Stimulated activated naive CD8-positive, alpha-beta T cell treated with anti-CD3 and anti-CD28 coated beads, Interleukin-15, Interleukin-2, amounts not matched to agents 100 U/mL and 50 U/mL, for 24 hours (primary cell): Measurements from ENCODE around the gene TMEM74B.

Experiments
- ATAC-seq: fragments of 150-1000 bp; cut with Tn5 transposase; one replicate; pipeline ENCODE4 v1.10.0; 2021
- DNase-seq: peaks from one replicate; pipeline ENCODE4 v3.0.0; 2021

The TMEM74B gene

GRCh38 chr20:1205802-1206201, 21.0 kb upstream of the TMEM74B start:
- DNase-seq (no peak), ATAC-seq (no peak)

GRCh38 chr20:1204576-1204975, 19.8 kb upstream of the TMEM74B start:
- ATAC-seq (no peak), DNase-seq (no peak)

- no peak for DNase-seq
- no peak for ATAC-seq
Measured at GRCh38 chr20:1204113-1204512, 19.3 kb upstream of the TMEM74B start.

- ATAC-seq: no peak
- DNase-seq: no peak
Measured at GRCh38 chr20:1203630-1204029, 18.8 kb upstream of the TMEM74B start.

GRCh38 chr20:1202762-1203504, 18.2 kb upstream of the TMEM74B start, which contains the start of gene C20orf202:
Gene C20orf202 (plus strand): TSS chr20:1203454. CDS start chr20:1203586, 132 bp downstream.
- ATAC-seq: no peak

GRCh38 chr20:1199964-1200363, 15.2 kb upstream of the TMEM74B start:
- no peak for ATAC-seq

More at GRCh38 chr20:1202762-1203504, 18.2 kb upstream of the TMEM74B start, which contains the start of gene C20orf202:
- DNase-seq: no peak

GRCh38 chr20:1199212-1199873, 14.6 kb upstream of the TMEM74B start:
- DNase-seq (no peak), ATAC-seq (no peak)

More at GRCh38 chr20:1199964-1200363, 15.2 kb upstream of the TMEM74B start:
- no peak for DNase-seq

GRCh38 chr20:1198751-1199150, 14.0 kb upstream of the TMEM74B start:
- DNase-seq (no peak), ATAC-seq (no peak)

GRCh38 chr20:1197801-1198200, 13.0 kb upstream of the TMEM74B start:
- ATAC-seq: no peak
- DNase-seq: no peak

GRCh38 chr20:1196634-1197033, 11.9 kb upstream of the TMEM74B start:
- ATAC-seq: no peak
- no peak for DNase-seq

GRCh38 chr20:1195226-1195625, 10.4 kb upstream of the TMEM74B start:
- no peak for DNase-seq
- ATAC-seq: no peak

- ATAC-seq: no peak
- DNase-seq: no peak
Measured at GRCh38 chr20:1191299-1191698, 6.5 kb upstream of the TMEM74B start.

- ATAC-seq (no peak), DNase-seq (no peak)
Measured at GRCh38 chr20:1190847-1191246, 6.1 kb upstream of the TMEM74B start.

GRCh38 chr20:1189827-1190226, 5.0 kb upstream of the TMEM74B start:
- ATAC-seq: no peak
- DNase-seq: no peak

GRCh38 chr20:1188347-1188746, 3.6 kb upstream of the TMEM74B start:
- DNase-seq: no peak
- ATAC-seq: no peak

GRCh38 chr20:1187605-1188171, 2.9 kb upstream of the TMEM74B start:
- no peak for DNase-seq
- no peak for ATAC-seq

- no peak for ATAC-seq
- no peak for DNase-seq
Measured at GRCh38 chr20:1186367-1186991, 1.7 kb upstream of the TMEM74B start.

- ATAC-seq: peak; percentile 49
- DNase-seq: peak; percentile 69
Measured at GRCh38 chr20:1185790-1186334, 1.1 kb upstream of the TMEM74B start.

- peak; percentile 14 for DNase-seq
- ATAC-seq: peak; percentile 8
Measured at GRCh38 chr20:1185316-1185741, 548 bp upstream of the TMEM74B start.

- DNase-seq: no peak
- ATAC-seq: no peak
Measured at GRCh38 chr20:1184260-1184637, 532 bp downstream of the TMEM74B start.

- ATAC-seq (no peak), DNase-seq (no peak)
Measured at GRCh38 chr20:1183153-1183552, 1.6 kb downstream of the TMEM74B start.

- DNase-seq: no peak
- ATAC-seq: no peak
Measured at GRCh38 chr20:1182106-1182505, 2.7 kb downstream of the TMEM74B start.

GRCh38 chr20:1180949-1181348, 3.8 kb downstream of the TMEM74B start:
- no peak for DNase-seq
- ATAC-seq: no peak
